ENCODE data around the gene SNX20.

Gene SNX20

GRCh38 chr16:50708373-50709060, 27.4 kb upstream of the SNX20 start:
- TF ChIP-seq POLR2AphosphoS5 (IDR thresholded peaks at IDR 0.05; ENCODE audit: low read depth, low read length) = no peak

DNA sequence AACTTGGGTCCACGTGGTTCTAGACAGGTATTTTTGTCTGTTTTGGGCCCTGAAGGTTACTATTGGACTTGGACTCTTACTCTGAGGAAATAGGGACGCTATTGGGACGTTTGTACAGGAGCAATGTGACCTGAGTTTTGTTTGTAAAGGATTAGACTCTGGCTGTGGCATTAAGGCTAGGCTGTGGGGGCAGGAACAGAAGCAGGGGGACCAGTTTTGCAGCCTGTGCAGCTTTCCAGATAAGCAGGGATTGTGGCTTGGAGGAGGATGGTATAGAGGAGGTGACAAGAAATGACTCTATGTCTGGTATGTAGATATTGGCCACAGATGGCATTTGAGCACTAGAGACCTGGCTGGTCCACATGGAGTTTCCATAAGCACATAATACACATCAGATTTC, 25.1 kb upstream of the SNX20 start:
- no peak for TF ChIP-seq SIN3A (IDR thresholded peaks at IDR 0.05; ENCODE audit: borderline replicate concordance, insufficient read depth, low read length)
- no peak for TF ChIP-seq POLR2AphosphoS5 (IDR thresholded peaks at IDR 0.05; ENCODE audit: low read depth, low read length)
- TF ChIP-seq, protein P1, sequence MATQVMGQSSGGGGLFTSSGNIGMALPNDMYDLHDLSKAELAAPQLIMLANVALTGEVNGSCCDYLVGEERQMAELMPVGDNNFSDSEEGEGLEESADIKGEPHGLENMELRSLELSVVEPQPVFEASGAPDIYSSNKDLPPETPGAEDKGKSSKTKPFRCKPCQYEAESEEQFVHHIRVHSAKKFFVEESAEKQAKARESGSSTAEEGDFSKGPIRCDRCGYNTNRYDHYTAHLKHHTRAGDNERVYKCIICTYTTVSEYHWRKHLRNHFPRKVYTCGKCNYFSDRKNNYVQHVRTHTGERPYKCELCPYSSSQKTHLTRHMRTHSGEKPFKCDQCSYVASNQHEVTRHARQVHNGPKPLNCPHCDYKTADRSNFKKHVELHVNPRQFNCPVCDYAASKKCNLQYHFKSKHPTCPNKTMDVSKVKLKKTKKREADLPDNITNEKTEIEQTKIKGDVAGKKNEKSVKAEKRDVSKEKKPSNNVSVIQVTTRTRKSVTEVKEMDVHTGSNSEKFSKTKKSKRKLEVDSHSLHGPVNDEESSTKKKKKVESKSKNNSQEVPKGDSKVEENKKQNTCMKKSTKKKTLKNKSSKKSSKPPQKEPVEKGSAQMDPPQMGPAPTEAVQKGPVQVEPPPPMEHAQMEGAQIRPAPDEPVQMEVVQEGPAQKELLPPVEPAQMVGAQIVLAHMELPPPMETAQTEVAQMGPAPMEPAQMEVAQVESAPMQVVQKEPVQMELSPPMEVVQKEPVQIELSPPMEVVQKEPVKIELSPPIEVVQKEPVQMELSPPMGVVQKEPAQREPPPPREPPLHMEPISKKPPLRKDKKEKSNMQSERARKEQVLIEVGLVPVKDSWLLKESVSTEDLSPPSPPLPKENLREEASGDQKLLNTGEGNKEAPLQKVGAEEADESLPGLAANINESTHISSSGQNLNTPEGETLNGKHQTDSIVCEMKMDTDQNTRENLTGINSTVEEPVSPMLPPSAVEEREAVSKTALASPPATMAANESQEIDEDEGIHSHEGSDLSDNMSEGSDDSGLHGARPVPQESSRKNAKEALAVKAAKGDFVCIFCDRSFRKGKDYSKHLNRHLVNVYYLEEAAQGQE (IDR thresholded peaks at IDR 0.05; ENCODE audit: insufficient read depth in 1 of 2, low read depth in 2 of 2, low read length in 2 of 2) = no peak
- no peak for TF ChIP-seq FOXP2 (optimal IDR thresholded peaks at IDR 0.05; ENCODE audit: borderline replicate concordance, extremely low read depth, extremely low read length, insufficient read depth)
- no peak for TF ChIP-seq TAF1 (IDR thresholded peaks at IDR 0.05; ENCODE audit: borderline replicate concordance, insufficient read depth, low read length)

- TF ChIP-seq TAF1 (IDR thresholded peaks at IDR 0.05; ENCODE audit: borderline replicate concordance, insufficient read depth, low read length) = no peak
- TF ChIP-seq FOXP2 (optimal IDR thresholded peaks at IDR 0.05; ENCODE audit: borderline replicate concordance, extremely low read depth, extremely low read length, insufficient read depth) = no peak
- TF ChIP-seq, protein P1 (IDR thresholded peaks at IDR 0.05; ENCODE audit: insufficient read depth in 1 of 2, low read depth in 2 of 2, low read length in 2 of 2) = no peak
- no peak for TF ChIP-seq POLR2AphosphoS5 (IDR thresholded peaks at IDR 0.05; ENCODE audit: low read depth, low read length)
- TF ChIP-seq SIN3A (IDR thresholded peaks at IDR 0.05; ENCODE audit: borderline replicate concordance, insufficient read depth, low read length) = no peak
Observed at GRCh38 chr16:50705436-50706110, 24.5 kb upstream of the SNX20 start.

GRCh38 chr16:50704245-50704644, 23.1 kb upstream of the SNX20 start:
- TF ChIP-seq TAF1 (IDR thresholded peaks at IDR 0.05; ENCODE audit: borderline replicate concordance, insufficient read depth, low read length) = no peak
- no peak for TF ChIP-seq FOXP2 (optimal IDR thresholded peaks at IDR 0.05; ENCODE audit: borderline replicate concordance, extremely low read depth, extremely low read length, insufficient read depth)
- TF ChIP-seq, protein P1 (IDR thresholded peaks at IDR 0.05; ENCODE audit: insufficient read depth in 1 of 2, low read depth in 2 of 2, low read length in 2 of 2) = no peak
- TF ChIP-seq SIN3A (IDR thresholded peaks at IDR 0.05; ENCODE audit: borderline replicate concordance, insufficient read depth, low read length) = no peak
- TF ChIP-seq POLR2AphosphoS5 (IDR thresholded peaks at IDR 0.05; ENCODE audit: low read depth, low read length) = no peak

DNA sequence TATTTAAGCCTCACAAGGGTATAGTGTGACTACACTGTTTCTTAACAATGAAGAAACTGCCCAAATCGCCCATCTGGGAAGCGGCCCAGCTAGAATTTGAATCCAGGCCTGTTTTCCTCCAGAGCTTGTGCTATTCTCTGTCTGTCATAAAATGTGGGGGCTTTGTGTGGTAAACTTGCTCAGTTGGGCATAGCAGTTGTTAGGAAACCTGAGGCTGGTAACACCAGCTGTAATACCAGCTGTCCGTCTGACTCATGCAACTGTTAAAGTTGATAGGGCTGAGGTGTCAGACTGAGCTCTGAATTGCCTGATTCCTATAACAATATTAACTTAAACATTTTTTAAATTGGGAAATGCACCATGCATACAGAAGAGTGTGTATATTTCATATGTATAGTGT, 21.6 kb upstream of the SNX20 start:
- TF ChIP-seq SIN3A (IDR thresholded peaks at IDR 0.05; ENCODE audit: borderline replicate concordance, insufficient read depth, low read length) (no peak), TAF1 (IDR thresholded peaks at IDR 0.05; ENCODE audit: borderline replicate concordance, insufficient read depth, low read length) (no peak), POLR2AphosphoS5 (IDR thresholded peaks at IDR 0.05; ENCODE audit: low read depth, low read length) (no peak)
- TF ChIP-seq, protein P1 (IDR thresholded peaks at IDR 0.05; ENCODE audit: insufficient read depth in 1 of 2, low read depth in 2 of 2, low read length in 2 of 2) = no peak

Measured in PFSK-1 (cell line).